K562 (cell line): ENCODE measurements around the gene BLTP3A. TPM values are rescaled to one million over a fixed set of nuclear protein-coding genes. Genes with fewer than 3 reads are reported as not detected.
"Not testable (repeated sequence)": the region's sequence is repeated elsewhere in the genome, so short reads cannot be mapped to it uniquely, and the experiment has no call there.

ENCODE experiments used
- ATAC-seq: fragments of 200-7000 bp; cut with Tn5 transposase; 3 replicates; pipeline ENCODE4 v1.9.1; 2020; ENCODE audit warnings: moderate library complexity
- BruUV-seq: library from RNA; stranded (reverse); fragments of 400-500 nt; replicated peaks from 2 replicates; lab custom pipeline; 2021; lab: Mats Ljungman, UMichigan
- CTCF ChIA-PET: fragments of 300-600 bp; formaldehyde crosslinking; extraction: SDS; loops from one replicate; lab custom pipeline; 2021; ENCODE audit warnings: low intra/inter-chr PET ratio; lab: Yijun Ruan, JAX
- POLR2A ChIA-PET: fragments of 300-600, 350-650 bp; sonication (Branson Sonifier 250); formaldehyde crosslinking; extraction: SDS; loops from one replicate; lab custom pipeline; 2021; ENCODE audit warnings: antibody characterized with exemption, inconsistent platforms; lab: Yijun Ruan, JAX
- DNase-seq, 4 experiments: peaks; one replicate each; pipeline versions ENCODE4 v3.0.0 to v3.0.0-alpha.2; 2011 to 2018; ENCODE audit warnings: low spot score in 3 of 4, mixed read lengths in 3 of 4; ENCODE audit errors: extremely low read depth in 1 of 4
- FAIRE-seq: peaks from 2 replicates; lab custom pipeline; 2011; peaks lifted over from hg19 to GRCh38; lab: Jason Lieb, UNC
- H2AFZ ChIP-seq: 2 replicates; pipeline ENCODE4 v1.6.0; 2011; ENCODE audit warnings: low read depth, low read length, control low read depth, inconsistent platforms
- H3K27ac ChIP-seq: fragments of 200-600 bp; 3 replicates; pipeline ENCODE4 v1.8.0; 2011; ENCODE audit warnings: low read depth, mild to moderate bottlenecking, control low read depth, inconsistent platforms, low read length, moderate library complexity, mixed read lengths; ENCODE audit errors: extremely low read depth
- H3K27me3 ChIP-seq, 2 experiments: fragments of 300-600 bp in 1 of 2; 2 replicates in 1 of 2; 3 replicates in 1 of 2; pipeline versions ENCODE4 v1.6.0 to v1.8.0; 2011; ENCODE audit warnings: inconsistent platforms in 2 of 2, low read length in 2 of 2, mild to moderate bottlenecking in 1 of 2, mixed read lengths in 1 of 2, moderate library complexity in 1 of 2; ENCODE audit not compliant: control insufficient read depth in 2 of 2, insufficient read depth in 2 of 2
- H3K36me3 ChIP-seq: fragments of 300-600 bp; 3 replicates; pipeline ENCODE4 v1.8.0; 2011; ENCODE audit warnings: mild to moderate bottlenecking, low read length, inconsistent platforms; ENCODE audit not compliant: control insufficient read depth, insufficient read depth
- H3K4me1 ChIP-seq, 2 experiments: fragments of 200-600 bp in 1 of 2; replicated peaks in 1 of 2; 2 replicates in 1 of 2; 3 replicates in 1 of 2; pipeline versions ENCODE4 v1.5.1 to v1.8.0; 2011; ENCODE audit warnings: inconsistent platforms in 2 of 2, low read length in 2 of 2, mild to moderate bottlenecking in 1 of 2, mixed read lengths in 1 of 2, moderate library complexity in 1 of 2; ENCODE audit not compliant: control insufficient read depth in 2 of 2, insufficient read depth in 2 of 2
- H3K4me2 ChIP-seq: 2 replicates; pipeline ENCODE4 v1.6.1; 2011; ENCODE audit warnings: low read length, control low read depth, inconsistent platforms, mixed read lengths; ENCODE audit not compliant: insufficient read depth
- H3K4me3 ChIP-seq: fragments of 200-600 bp; sonication (generic), shearing (Covaris generic); 2 replicates; pipeline ENCODE4 v1.5.1; 2016; ENCODE audit warnings: control low read depth, inconsistent platforms
- H3K79me2 ChIP-seq: fragments of 200-600 bp; 3 replicates; pipeline ENCODE4 v1.8.0; 2011; ENCODE audit warnings: low read length, inconsistent platforms; ENCODE audit not compliant: control insufficient read depth, insufficient read depth
- H3K9ac ChIP-seq, 2 experiments: 2 replicates each; pipeline versions ENCODE4 v1.6.0 to v1.6.1; 2011; ENCODE audit warnings: low read depth in 2 of 2, low read length in 2 of 2, control low read depth in 1 of 2, inconsistent platforms in 1 of 2, mild to moderate bottlenecking in 1 of 2, mixed read lengths in 1 of 2; ENCODE audit not compliant: insufficient read depth in 1 of 2
- H3K9me1 ChIP-seq: one replicate; pipeline ENCODE4 v1.6.0; 2011; ENCODE audit warnings: inconsistent platforms, mild to moderate bottlenecking, low read length, moderate library complexity; ENCODE audit not compliant: control insufficient read depth, insufficient read depth
- H3K9me3 ChIP-seq: replicated peaks from 2 replicates; pipeline ENCODE4 v1.5.1; 2011; ENCODE audit warnings: low read depth, low read length, inconsistent platforms; ENCODE audit not compliant: control insufficient read depth, insufficient read depth
- H4K20me1 ChIP-seq: replicated peaks from 2 replicates; pipeline ENCODE4 v1.6.1; 2011; ENCODE audit warnings: low read length, inconsistent platforms, mixed read lengths; ENCODE audit not compliant: control insufficient read depth, insufficient read depth
- FOXM1 ChIP-seq, 2 experiments: fragments of 450-650 bp in 1 of 2; sonication (generic) in 1 of 2; formaldehyde crosslinking in 1 of 2; IDR thresholded peaks; 2 replicates each; pipeline versions ENCODE4 v1.6.1 to v1.9.0; 2017 to 2022; ENCODE audit warnings: low read depth in 2 of 2, mild to moderate bottlenecking in 2 of 2, missing genetic modification reagents in 1 of 2, moderate library complexity in 1 of 2
- SMAD1 ChIP-seq: fragments of 150-350 bp; IDR thresholded peaks from 2 replicates; pipeline ENCODE4 v1.6.1; 2014; ENCODE audit warnings: low read length, low read depth; ENCODE audit not compliant: partially characterized antibody
- SRSF3 ChIP-seq: fragments of 200-400 bp; formaldehyde crosslinking; IDR thresholded peaks from 2 replicates; pipeline ENCODE4 v1.6.1; 2016; ENCODE audit warnings: mild to moderate bottlenecking, low read length, moderate library complexity; ENCODE audit not compliant: insufficient read depth
- ZNF699 ChIP-seq: fragments of 250-450 bp; sonication (Bioruptor Pico); IDR thresholded peaks from 2 replicates; pipeline ENCODE4 v1.8.0; 2021; ENCODE audit warnings: mild to moderate bottlenecking, moderate library complexity; ENCODE audit not compliant: insufficient replicate concordance
- WGBS: fragments of 100-300 bp; shearing (Covaris generic); methylation state at CpG from one replicate; pipeline ENCODE4 v1.1.6; 2016; ENCODE audit warnings: low coverage, mixed read lengths; ENCODE audit not compliant: insufficient coverage; ENCODE audit errors: missing lambda C conversion rate; 5-methylcytosine and 5-hydroxymethylcytosine counted together
- in situ Hi-C: fragments of 300-500 bp; cut with MboI; formaldehyde crosslinking; loops from 4 replicates; pipeline ENCODE4 v1.15.0; 2018; ENCODE audit warnings: inconsistent platforms, mixed read lengths
- intact Hi-C: fragments of 100-400 bp; cut with micrococcal nuclease; formaldehyde crosslinking; loops from 2 replicates; pipeline ENCODE4 v1.14.2; 2022
- polyA plus RNA-seq, 8 experiments: library from polyadenylated mRNA; depleted of rRNA in 4 of 8; stranded (reverse) in 5 of 8; unstranded in 3 of 8; fragments of >200 nt; fragmentation: Nextera tagmentation in 2 of 8; fragmentation: Illumina TruSeq in 1 of 8; extraction: Ambion mirVana in 2 of 8; extraction: Trizol in 1 of 8; gene quantifications; 2 replicates each; pipeline versions ENCODE4 v1.2.1 to v1.2.3, GENCODE V29; 2011 to 2014; ENCODE audit warnings: inconsistent platforms in 1 of 8, missing spikeins in 1 of 8
- total RNA-seq, 7 experiments: library from RNA; depleted of rRNA in 6 of 7; stranded (reverse); fragments of >200 nt in 6 of 7; fragmentation: Illumina TruSeq in 2 of 7; extraction: Trizol in 2 of 7; gene quantifications; 2 replicates each; pipeline versions ENCODE4 v1.2.1 to v1.2.3, GENCODE V29; 2011 to 2021; ENCODE audit warnings: low replicate concordance in 1 of 7

Gene BLTP3A
- total and polyA plus RNA-seq, 9 of the 15 experiments (the other 6 are each of a cell fraction or from before 2014, with no cell fraction given), result 7.5 to 34.6 (median 15.5) TPM

DNA sequence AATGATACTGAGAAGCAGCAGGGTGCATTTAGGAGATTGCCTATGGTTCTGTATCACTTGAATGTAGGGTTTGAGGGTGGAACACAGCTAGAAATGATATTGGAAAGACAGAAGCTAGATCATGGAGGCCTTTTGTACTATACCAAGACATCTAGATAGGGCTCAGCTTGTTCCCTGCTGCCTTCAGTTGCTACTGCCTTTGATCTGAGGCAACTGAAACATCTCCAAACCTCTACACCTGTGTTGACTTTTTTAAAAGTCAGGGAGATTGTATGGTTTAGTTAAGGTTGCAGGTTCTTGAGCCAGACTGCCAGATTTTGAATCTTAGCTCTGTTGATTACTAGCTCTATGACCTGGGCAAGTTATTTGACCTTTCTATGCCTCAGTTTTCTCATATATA lies 12.7 kb downstream of the BLTP3A start:
- TF ChIP-seq SMAD1 (no peak), SRSF3 (no peak), FOXM1 (IDR thresholded peaks at IDR 0.05; ENCODE audit: low read depth) (no peak), FOXM1 (CRISPR knock-in tag; IDR thresholded peaks at IDR 0.05; ENCODE audit: low read depth) (no peak), ZNF699 (CRISPR knock-in tag) (no peak)
- intact Hi-C loops (no loop called here), in situ Hi-C loops (no loop called here)
- no peak overlapping the region for H2AFZ ChIP-seq
- POLR2A ChIA-PET, result interaction anchor here (1.3 to 5.8 kb wide), 4 partner anchors 9 to 15 kb away, joined by 3 to 56 read pairs (median 6); partner anchors contain the start of gene BLTP3A
- DNase-seq (no peak), ATAC-seq (no peak), FAIRE-seq (no peak)
- H3K4me2 ChIP-seq, result no peak overlapping the region
- H3K4me3 ChIP-seq, result no peak overlapping the region
- CTCF ChIA-PET, result no interaction called here
- no peak overlapping the region for H3K9ac ChIP-seq
- H3K9me1 ChIP-seq, result no peaks in the 10 kb centered on the region
- no peaks in the 10 kb centered on the region for H3K9me3 ChIP-seq
- BruUV-seq, result no TSS peak
- H3K4me1 ChIP-seq, result no peaks in the 10 kb centered on the region; a peak in 1 of 5 replicates
- H4K20me1 ChIP-seq, result peaks cover 28% of the 10 kb centered on the region
- peaks cover 73% of the 10 kb centered on the region for H3K79me2 ChIP-seq
- H3K36me3 ChIP-seq, result no peaks in the 10 kb centered on the region; the same call in 2 of the 3 replicates
- no peaks in the 10 kb centered on the region for H3K27me3 ChIP-seq
- no peak overlapping the region for H3K27ac ChIP-seq

DNA sequence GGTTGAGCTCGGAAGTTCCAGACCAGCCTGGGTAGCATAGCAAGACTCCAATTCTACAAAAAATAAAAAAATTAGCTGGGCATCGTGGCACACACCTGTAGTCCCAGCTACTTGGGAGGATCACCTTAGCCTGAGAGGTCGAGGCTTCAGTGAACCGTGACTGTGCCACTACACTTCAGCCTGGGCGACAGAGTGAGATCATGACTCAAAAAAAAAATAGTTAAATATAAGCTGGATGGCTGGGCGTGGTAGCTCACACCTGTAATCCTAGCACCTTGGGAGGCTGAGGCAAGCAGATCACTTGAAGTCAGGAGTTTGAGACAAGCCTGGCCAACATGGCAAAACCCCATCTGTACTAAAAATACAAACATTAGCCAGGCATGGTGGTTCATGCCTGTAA lies 13.2 kb downstream of the BLTP3A start:
- DNase-seq, H3K4me2 ChIP-seq, H3K27ac ChIP-seq, H3K9ac ChIP-seq, H2AFZ ChIP-seq, H3K27me3 ChIP-seq, H3K4me1 ChIP-seq, ATAC-seq, in situ Hi-C loops, H3K4me3 ChIP-seq, H3K9me1 ChIP-seq, H3K9me3 ChIP-seq, intact Hi-C loops, FAIRE-seq, CTCF ChIA-PET, BruUV-seq, H3K36me3 ChIP-seq: not testable (repeated sequence)
- POLR2A ChIA-PET, result interaction anchor here (1.3 to 5.8 kb wide), 3 partner anchors 9 to 12 kb away, joined by 3 to 56 read pairs (median 7); partner anchors contain the start of gene BLTP3A
- Histone ChIP-seq H4K20me1 (peaks cover 28% of the 10 kb centered on the region), H3K79me2 (peaks cover 68% of the 10 kb centered on the region)
- 89% methylated on average over 6 of the region's 6 CpGs for WGBS
